H4 (cell line): ENCODE measurements around the gene SPTBN4. TPM values are rescaled to one million over a fixed set of nuclear protein-coding genes. Genes with fewer than 3 reads are reported as not detected.
"Not testable (repeated sequence)": the region's sequence is repeated elsewhere in the genome, so short reads cannot be mapped to it uniquely, and the experiment has no call there.

Source experiments
- DNase-seq: peaks from one replicate; pipeline ENCODE4 v3.0.0-alpha.2; 2015; ENCODE audit warnings: low spot score
- total RNA-seq: library from RNA; depleted of rRNA; stranded (reverse); fragments of >200 nt; shearing (Covaris generic); gene quantifications from 2 replicates; pipeline ENCODE4 v1.2.3, GENCODE V29; 2014

Gene SPTBN4
- total RNA-seq, 1 experiment from 2014 or later, result 0.56 TPM

DNA sequence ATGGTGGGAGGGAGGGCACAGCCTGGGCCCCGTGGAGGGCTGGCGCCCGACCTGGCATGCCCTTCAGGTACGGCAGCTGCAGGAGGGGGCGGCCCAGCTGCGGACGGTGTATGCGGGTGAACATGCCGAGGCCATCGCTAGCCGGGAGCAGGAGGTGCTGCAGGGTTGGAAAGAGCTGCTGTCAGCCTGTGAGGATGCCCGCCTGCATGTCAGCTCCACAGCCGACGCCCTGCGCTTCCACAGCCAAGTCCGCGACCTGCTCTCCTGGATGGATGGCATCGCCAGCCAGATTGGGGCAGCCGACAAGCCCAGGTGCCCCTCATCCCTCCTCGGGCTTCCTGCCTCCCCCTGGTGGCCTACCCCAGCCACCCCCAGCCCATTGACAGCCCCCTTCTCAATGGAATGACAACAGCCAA, 93.3 kb downstream of the SPTBN4 start:
- no peak for DNase-seq

DNA sequence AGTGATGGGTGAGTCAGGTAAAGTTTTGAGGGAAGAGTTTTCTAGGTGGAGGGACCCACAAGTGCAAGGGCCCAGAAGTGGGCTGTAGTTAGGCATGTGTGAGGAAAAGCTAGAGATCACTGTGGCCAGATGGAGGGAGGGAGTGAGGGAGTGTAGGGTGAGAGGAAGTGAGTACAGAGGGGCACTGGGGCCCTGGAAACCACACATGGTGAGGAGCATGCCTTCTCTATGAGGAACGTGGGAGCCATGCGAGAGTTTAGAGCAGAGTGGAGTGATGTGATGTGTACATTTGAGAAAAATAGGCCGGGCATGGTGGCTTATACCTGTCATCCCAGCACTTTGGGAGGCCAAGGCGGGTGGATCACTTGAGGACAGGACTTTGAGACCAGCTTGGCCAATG, 95.1 kb downstream of the SPTBN4 start:
- DNase-seq, result no peak

DNA sequence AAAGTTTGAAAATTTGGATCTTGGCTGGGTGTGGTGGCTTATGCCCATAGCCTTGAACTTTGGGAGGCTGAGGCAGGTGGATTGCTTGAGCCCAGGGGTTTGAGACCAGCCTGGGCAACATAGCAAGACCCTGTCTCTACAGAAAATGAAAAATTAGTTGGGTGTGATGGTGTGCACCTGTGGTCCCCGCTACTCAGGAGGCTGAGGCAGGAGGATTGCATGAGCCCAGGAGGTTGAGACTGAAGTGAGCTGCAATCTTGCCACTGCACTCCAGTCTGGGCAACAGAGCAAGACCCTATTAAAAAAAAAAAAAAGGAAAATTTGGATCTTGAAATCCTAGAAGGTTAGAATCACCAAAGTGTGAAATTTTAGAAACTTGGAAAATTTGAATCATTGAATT, 97.7 kb downstream of the SPTBN4 start:
- not testable (repeated sequence) for DNase-seq

GRCh38 chr19:40565355-40565754, 98.6 kb downstream of the SPTBN4 start:
- DNase-seq, result no peak

GRCh38 chr19:40565910-40566495, 99.2 kb downstream of the SPTBN4 start:
- no peak for DNase-seq

DNA sequence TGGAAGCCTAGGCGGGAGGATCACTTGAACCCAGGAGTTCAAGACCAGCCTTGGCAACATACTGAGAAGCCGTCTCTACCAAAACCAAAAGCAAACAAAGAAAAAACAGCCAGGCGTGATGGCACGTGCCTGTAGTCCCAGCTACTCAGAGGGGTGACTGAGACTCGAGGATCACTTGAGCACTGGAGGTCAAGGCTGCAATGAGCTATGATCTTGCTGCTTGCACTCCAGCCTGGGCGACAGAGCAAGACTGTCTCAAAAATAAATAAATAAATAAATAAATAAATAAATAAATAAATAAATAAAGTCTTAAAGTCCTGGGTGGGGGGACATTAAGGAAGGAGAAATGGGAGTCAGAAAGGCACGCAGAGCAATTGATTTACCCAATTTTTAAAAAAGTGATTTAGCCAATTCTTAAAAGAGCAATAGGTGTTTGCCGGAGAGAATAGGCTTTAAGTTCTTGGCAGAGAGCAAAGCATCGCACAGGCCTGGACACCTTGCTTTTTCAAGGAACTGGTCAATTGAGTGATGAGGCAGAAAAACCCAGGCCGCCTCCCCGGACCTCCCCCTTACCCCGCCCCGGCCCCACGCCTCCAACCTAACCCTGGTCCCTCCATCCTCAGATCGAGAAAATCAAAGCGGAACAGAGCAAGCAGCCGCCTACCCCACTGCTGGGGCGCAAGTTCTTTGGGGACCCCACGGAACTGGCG, 100.4 kb downstream of the SPTBN4 start:
- no peak for DNase-seq

GRCh38 chr19:40567750-40568494, 101.1 kb downstream of the SPTBN4 start:
- no peak for DNase-seq

DNA sequence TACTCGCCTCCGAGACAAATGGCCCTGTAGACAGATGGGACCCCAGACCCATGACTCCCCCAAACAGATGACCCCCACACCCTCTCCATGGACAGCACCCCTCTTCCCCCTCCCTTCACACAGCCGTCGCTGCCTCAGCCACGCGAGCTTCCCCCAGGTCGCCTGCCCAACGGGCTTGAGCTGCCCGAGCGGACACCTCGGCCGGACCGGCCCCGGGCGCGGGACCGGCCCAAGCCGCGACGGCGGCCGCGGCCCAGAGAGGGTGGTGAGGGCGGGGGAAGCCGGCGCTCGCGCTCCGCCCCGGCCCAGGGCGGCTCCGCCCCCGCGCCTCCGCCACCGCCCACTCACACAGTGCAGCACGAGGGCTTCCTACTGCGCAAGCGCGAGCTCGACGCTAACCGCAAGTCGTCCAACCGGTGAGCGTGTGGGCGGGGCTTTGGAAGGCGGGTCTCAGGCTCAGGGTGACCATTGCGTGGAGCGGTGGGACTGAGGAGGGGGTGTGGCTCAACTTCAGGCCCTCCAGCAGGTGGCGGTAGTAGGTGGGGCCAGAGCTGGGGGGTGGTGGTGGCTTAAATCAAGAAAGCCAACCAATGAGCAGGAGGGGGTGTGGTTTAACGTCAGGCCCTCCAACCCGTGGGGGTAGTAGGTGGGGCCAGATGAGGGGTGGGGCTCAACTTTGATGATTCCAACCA, 103.7 kb downstream of the SPTBN4 start:
- DNase-seq, result peak; percentile 99

GRCh38 chr19:40571005-40571318, 104.2 kb downstream of the SPTBN4 start:
- no peak for DNase-seq

GRCh38 chr19:40571831-40572495, 105.2 kb downstream of the SPTBN4 start:
- no peak for DNase-seq

DNA sequence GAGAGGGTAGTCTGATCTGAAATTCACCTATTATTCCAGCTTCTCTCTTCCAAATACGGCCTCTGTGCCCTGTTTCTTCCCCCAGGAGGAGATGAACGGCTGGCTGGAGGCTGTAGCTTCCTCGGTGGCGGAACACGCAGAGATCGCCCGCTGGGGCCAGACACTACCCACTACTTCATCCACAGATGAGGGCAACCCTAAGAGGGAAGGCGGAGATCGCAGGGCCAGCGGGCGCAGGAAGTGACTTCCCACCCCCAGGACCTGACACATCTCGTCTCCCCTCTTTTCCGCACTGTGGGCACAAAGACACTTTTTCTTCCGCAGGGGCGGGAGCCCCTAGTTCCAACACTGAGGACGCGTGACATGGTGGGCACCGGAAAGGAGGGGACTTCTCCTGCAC, 108.5 kb downstream of the SPTBN4 start:
- no peak for DNase-seq

GRCh38 chr19:40576151-40576584, 109.4 kb downstream of the SPTBN4 start:
- no peak for DNase-seq

- DNase-seq, result peak; percentile 92
Observed at GRCh38 chr19:40576585-40577451, 110.0 kb downstream of the SPTBN4 start, which contains the start of gene SHKBP1. SHKBP1 (plus strand) TSS chr19:40576873; CDS start chr19:40576900, 27 bp downstream.

GRCh38 chr19:40578442-40578908, 111.7 kb downstream of the SPTBN4 start:
- no peak for DNase-seq

DNA sequence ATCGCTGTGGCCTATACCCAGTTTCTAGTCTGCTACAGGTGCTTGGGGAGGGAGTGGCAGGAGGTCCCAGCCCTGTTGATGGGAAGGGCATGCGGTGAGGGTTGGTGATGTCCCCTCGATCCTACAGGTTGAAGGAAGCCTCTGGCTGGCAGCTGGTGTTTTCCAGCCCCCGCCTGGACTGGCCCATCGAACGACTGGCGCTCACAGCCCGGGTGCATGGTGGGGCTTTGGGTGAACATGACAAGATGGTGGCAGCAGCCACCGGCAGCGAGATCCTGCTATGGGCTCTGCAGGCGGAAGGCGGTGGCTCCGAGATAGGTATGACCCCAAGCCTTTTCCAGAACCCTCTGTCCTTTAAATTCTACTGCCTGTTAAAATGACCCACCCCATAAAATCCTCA, 113.8 kb downstream of the SPTBN4 start:
- DNase-seq, result no peak

DNA sequence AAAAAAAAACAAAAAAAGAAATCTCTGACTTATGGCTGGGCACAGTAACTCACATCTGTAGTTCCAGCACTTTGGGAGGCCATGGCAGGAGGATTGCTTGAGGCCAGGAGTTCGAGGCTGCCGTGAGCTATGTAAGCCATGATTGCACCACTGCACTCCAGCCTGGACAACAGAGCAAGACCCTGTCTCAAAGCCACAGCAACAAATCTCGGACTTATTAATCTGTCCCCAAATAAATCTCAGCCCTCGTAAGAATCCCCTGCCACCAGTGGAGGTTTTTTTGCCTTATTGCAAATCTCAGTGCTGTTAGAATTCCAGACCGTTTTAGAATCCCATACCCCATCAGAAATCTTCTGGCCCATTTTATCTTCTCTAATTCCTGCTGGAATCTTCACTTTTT, 114.7 kb downstream of the SPTBN4 start:
- DNase-seq, result no peak

- no peak for DNase-seq
Observed at GRCh38 chr19:40582467-40582866, 115.7 kb downstream of the SPTBN4 start.

DNA sequence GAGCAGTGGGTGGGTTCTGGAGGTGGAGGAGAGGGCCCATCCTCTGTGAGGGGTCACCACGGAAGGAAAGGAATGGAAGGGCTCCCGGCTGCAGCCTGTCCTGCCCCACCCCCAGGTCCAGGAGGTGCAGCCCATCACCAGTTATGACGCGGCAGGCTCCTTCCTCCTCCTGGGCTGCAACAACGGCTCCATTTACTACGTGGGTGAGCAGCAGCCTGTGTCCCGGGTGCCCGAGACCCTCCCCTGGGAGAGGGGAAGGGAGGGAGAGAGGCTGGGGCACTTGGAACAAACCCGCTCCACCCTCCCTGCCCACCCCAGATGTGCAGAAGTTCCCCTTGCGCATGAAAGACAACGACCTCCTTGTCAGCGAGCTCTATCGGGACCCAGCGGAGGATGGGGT, 116.5 kb downstream of the SPTBN4 start:
- DNase-seq, result no peak

- DNase-seq, result no peak
Observed at GRCh38 chr19:40584007-40584406, 117.2 kb downstream of the SPTBN4 start.

- peak; percentile 60 for DNase-seq
Observed at GRCh38 chr19:40585241-40585981, 118.6 kb downstream of the SPTBN4 start.
